Loucy (cell line): ENCODE results near the gene KRT76.
"Not testable (repeated sequence)": the region's sequence is repeated elsewhere in the genome, so short reads cannot be mapped to it uniquely, and the experiment has no call there.

Source experiments
- H2AFZ ChIP-seq: fragments of 200-600 bp; sonication (generic); 2 replicates; pipeline ENCODE4 v1.6.0; 2016; ENCODE audit warnings: antibody characterized with exemption, mild to moderate bottlenecking, low read length, moderate library complexity
- H3F3A ChIP-seq: fragments of 200-600 bp; 2 replicates; pipeline ENCODE4 v1.6.0; 2016; ENCODE audit warnings: antibody characterized with exemption, low read depth, mild to moderate bottlenecking
- H3K27me3 ChIP-seq: fragments of 200-600 bp; sonication (generic); 2 replicates; pipeline ENCODE4 v1.6.1; 2014; ENCODE audit warnings: low read length, mild to moderate bottlenecking; ENCODE audit not compliant: insufficient read depth, poor library complexity, severe bottlenecking
- H3K36me3 ChIP-seq: fragments of 200-600 bp; sonication (generic); 2 replicates; pipeline ENCODE4 v1.6.1; 2016; ENCODE audit warnings: low read length; ENCODE audit not compliant: insufficient read depth
- H3K4me1 ChIP-seq: fragments of 200-600 bp; sonication (generic); 2 replicates; pipeline ENCODE4 v1.5.1; 2014; ENCODE audit warnings: low read length, mild to moderate bottlenecking; ENCODE audit not compliant: insufficient read depth, poor library complexity, severe bottlenecking
- H3K4me2 ChIP-seq: fragments of 200-600 bp; sonication (generic); 2 replicates; pipeline ENCODE4 v1.6.0; 2014; ENCODE audit warnings: antibody characterized with exemption, low read length, low read depth, mild to moderate bottlenecking; ENCODE audit not compliant: poor library complexity, severe bottlenecking
- H3K4me3 ChIP-seq: fragments of 200-600 bp; sonication (generic); 2 replicates; pipeline ENCODE4 v1.5.1; 2014; ENCODE audit warnings: low read length, mild to moderate bottlenecking, mixed read lengths; ENCODE audit not compliant: poor library complexity, severe bottlenecking
- H3K79me2 ChIP-seq: fragments of 200-600 bp; sonication (generic); 2 replicates; pipeline ENCODE4 v1.6.1; 2014; ENCODE audit warnings: low read length; ENCODE audit not compliant: insufficient read depth
- H3K9ac ChIP-seq: fragments of 200-600 bp; sonication (generic); 2 replicates; pipeline ENCODE4 v1.6.0; 2014; ENCODE audit warnings: mild to moderate bottlenecking, low read depth, low read length, moderate library complexity; ENCODE audit not compliant: poor library complexity, severe bottlenecking
- H3K9me2 ChIP-seq: fragments of 200-600 bp; sonication (generic); replicated peaks from 2 replicates; pipeline ENCODE4 v1.6.1; 2016; ENCODE audit warnings: low read depth, low read length, mixed read lengths
- H3K9me3 ChIP-seq: fragments of 200-600 bp; sonication (generic); 2 replicates; pipeline ENCODE4 v1.6.1; 2014; ENCODE audit warnings: mild to moderate bottlenecking, antibody characterized with exemption, low read length, low read depth; ENCODE audit not compliant: insufficient read depth
- H4K20me1 ChIP-seq: fragments of 200-600 bp; sonication (generic); 2 replicates; pipeline ENCODE4 v1.6.0; 2014; ENCODE audit warnings: antibody characterized with exemption, low read length, mild to moderate bottlenecking; ENCODE audit not compliant: insufficient read depth, poor library complexity, severe bottlenecking
- EZH2phosphoT487 ChIP-seq: fragments of 200-600 bp; IDR thresholded peaks from 2 replicates; pipeline ENCODE4 v1.6.1; 2018; ENCODE audit warnings: antibody characterized with exemption, mild to moderate bottlenecking, moderate library complexity, borderline replicate concordance
- TF ChIP-seq, protein P1 (sequence below): fragments of 200-600 bp; sonication (generic); conservative IDR thresholded peaks from 2 replicates; pipeline ENCODE4 v1.5.1; 2014; ENCODE audit warnings: mild to moderate bottlenecking, antibody characterized with exemption, low read length

KRT76 gene

GRCh38 chr12:52796839-52797528 lies 19.8 kb upstream of the KRT76 start:
- Histone ChIP-seq H3K9me2 (no peaks in the 10 kb centered on the region), H3K4me2 (no peak overlapping the region), H3K4me3 (no peak overlapping the region), H4K20me1 (no peaks in the 10 kb centered on the region), H3K9me3 (no peaks in the 10 kb centered on the region), H3K36me3 (no peaks in the 10 kb centered on the region), H3K9ac (no peak overlapping the region), H3K4me1 (no peaks in the 10 kb centered on the region), H3K79me2 (no peaks in the 10 kb centered on the region), H3F3A (no peaks in the 10 kb centered on the region), H2AFZ (no peak overlapping the region), H3K27me3 (no peaks in the 10 kb centered on the region)
- no peak for TF ChIP-seq EZH2phosphoT487
- TF ChIP-seq, protein P1, sequence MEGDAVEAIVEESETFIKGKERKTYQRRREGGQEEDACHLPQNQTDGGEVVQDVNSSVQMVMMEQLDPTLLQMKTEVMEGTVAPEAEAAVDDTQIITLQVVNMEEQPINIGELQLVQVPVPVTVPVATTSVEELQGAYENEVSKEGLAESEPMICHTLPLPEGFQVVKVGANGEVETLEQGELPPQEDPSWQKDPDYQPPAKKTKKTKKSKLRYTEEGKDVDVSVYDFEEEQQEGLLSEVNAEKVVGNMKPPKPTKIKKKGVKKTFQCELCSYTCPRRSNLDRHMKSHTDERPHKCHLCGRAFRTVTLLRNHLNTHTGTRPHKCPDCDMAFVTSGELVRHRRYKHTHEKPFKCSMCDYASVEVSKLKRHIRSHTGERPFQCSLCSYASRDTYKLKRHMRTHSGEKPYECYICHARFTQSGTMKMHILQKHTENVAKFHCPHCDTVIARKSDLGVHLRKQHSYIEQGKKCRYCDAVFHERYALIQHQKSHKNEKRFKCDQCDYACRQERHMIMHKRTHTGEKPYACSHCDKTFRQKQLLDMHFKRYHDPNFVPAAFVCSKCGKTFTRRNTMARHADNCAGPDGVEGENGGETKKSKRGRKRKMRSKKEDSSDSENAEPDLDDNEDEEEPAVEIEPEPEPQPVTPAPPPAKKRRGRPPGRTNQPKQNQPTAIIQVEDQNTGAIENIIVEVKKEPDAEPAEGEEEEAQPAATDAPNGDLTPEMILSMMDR: no peak

DNA sequence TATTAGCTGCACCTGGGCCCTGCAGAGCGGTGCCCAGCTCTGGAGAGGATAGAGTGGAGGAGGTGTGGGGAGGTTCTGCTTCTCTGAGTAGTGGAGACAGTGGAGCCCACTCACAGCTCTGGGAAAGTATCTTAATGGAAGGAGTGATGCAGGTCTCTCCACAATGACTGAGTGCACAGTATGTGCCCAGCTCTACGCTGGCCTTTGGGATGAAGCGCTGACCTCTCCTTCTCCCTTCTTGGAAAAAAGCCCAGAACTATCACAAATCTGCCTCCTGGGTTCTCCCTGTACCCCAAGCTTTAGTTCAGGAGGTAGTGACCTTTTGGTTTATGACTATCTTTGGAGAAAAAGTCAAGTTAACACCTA lies 19.3 kb upstream of the KRT76 start:
- H2AFZ ChIP-seq: no peak overlapping the region
- TF ChIP-seq, protein P1: no peak
- TF ChIP-seq EZH2phosphoT487: no peak
- no peaks in the 10 kb centered on the region for H4K20me1 ChIP-seq
- no peaks in the 10 kb centered on the region for H3K79me2 ChIP-seq
- no peak overlapping the region for H3K4me2 ChIP-seq
- no peaks in the 10 kb centered on the region for H3K27me3 ChIP-seq
- H3K36me3 ChIP-seq: no peaks in the 10 kb centered on the region
- no peak overlapping the region for H3K9ac ChIP-seq
- no peaks in the 10 kb centered on the region for H3K9me2 ChIP-seq
- no peaks in the 10 kb centered on the region for H3K4me1 ChIP-seq
- H3F3A ChIP-seq: no peaks in the 10 kb centered on the region
- H3K4me3 ChIP-seq: no peak overlapping the region
- H3K9me3 ChIP-seq: no peaks in the 10 kb centered on the region

GRCh38 chr12:52795694-52796428 lies 18.7 kb upstream of the KRT76 start, which contains the start of gene KRT3:
Gene KRT3, minus strand, starts transcription at chr12:52796117. Its CDS starts 75 bp downstream, at chr12:52796042.
- H3K9ac ChIP-seq: no peak within 1 kb of the TSS

DNA sequence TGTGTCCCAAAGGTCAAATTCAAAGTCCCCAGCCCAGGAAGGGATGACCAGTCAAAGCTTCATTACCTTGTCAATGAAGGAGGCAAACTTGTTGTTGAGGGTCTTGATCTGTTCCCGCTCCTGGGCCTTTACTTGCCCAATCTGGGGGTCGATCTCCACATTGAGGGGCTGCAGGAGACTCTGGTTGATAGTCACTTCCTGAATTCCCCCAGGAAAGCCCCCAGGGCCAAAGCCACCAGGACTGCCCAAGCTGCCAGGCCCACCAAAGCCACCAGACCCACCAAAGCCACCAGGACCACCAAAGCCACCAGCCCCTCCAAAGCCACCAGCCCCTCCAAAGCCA lies 18.2 kb upstream of the KRT76 start:
- not testable (repeated sequence) for H3K9me3 ChIP-seq, H3K9me2 ChIP-seq, H3K36me3 ChIP-seq, H2AFZ ChIP-seq, H3K4me3 ChIP-seq, H4K20me1 ChIP-seq, H3K4me2 ChIP-seq, H3K9ac ChIP-seq, H3F3A ChIP-seq, H3K27me3 ChIP-seq, H3K4me1 ChIP-seq, H3K79me2 ChIP-seq

More at GRCh38 chr12:52795694-52796428, 18.7 kb upstream of the KRT76 start, which contains the start of gene KRT3:
- Histone ChIP-seq H3K36me3 (no peaks in the 10 kb centered on the region), H3K4me3 (no peak within 1 kb of the TSS), H2AFZ (no peak within 1 kb of the TSS), H3K27me3 (no peaks in the 10 kb centered on the region), H3F3A (no peaks in the 10 kb centered on the region), H3K9me3 (no peaks in the 10 kb centered on the region), H4K20me1 (no peaks in the 10 kb centered on the region), H3K4me2 (no peak within 1 kb of the TSS), H3K79me2 (no peaks in the 10 kb centered on the region), H3K4me1 (no peaks in the 10 kb centered on the region), H3K9me2 (no peaks in the 10 kb centered on the region)
- TF ChIP-seq, protein P1: no peak
- no peak for TF ChIP-seq EZH2phosphoT487
